HTERT RPE-1 (cell line): ENCODE results near the gene FRMD6.
"Not testable (repeated sequence)": the region's sequence is repeated elsewhere in the genome, so short reads cannot be mapped to it uniquely, and the experiment has no call there.

ENCODE experiments used
- in situ Hi-C: fragments of 300-500 bp; cut with MboI; formaldehyde crosslinking; loops from 4 replicates; pipeline ENCODE4 v1.14.3; 2020; ENCODE audit warnings: low sequenced_read_pairs

FRMD6 gene

DNA sequence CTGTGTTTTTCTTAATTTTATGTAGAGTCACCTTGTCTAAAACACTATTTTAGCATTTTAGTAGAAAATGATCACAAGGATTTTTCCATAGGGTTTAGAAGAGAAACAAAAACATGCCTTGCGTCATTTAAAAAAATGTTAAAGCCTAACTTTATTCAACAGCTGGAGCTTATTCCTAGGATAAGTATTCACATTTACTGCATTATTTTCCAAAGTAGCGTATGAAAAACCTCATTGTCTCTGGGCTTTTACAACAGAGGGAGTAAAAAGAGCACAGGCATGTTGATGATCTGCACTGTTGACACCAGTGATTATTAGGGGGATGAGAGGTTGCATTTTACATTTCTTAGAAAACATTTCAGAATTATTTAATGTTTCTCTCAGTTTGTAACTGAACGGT lies 66.1 kb downstream of the FRMD6 start:
- in situ Hi-C loops: no loop called here

DNA sequence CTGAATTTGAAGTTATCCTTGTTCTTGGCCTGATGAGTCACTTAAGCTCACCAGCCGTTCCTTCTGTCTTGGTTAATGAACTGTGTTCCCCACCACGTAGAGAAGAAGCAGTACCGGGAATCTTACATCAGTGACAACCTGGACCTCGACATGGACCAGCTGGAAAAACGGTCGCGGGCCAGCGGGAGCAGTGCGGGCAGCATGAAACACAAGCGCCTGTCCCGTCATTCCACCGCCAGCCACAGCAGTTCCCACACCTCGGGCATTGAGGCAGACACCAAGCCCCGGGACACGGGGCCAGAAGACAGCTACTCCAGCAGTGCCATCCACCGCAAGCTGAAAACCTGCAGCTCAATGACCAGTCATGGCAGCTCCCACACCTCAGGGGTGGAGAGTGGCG lies 68.2 kb downstream of the FRMD6 start:
- in situ Hi-C loops: no loop called here

DNA sequence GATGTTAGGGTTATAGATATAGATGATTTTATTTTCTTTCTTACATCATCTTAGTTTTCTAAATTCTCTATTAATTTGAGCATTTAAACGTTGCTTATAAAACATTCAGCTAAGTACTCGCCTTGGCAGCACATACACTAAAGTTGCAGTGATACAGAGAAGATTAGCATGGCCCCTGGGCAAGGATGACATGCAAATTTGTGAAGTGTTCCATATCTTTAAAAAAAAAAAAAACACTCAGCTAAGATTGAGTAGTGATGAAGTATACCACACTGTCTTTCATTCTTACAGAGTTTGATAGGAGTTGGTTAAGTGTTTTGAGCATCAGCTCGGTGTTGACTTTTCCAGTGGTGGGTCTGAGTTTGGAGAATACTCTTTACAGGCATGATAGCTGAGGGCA lies 72.3 kb downstream of the FRMD6 start:
- in situ Hi-C loops: no loop called here

DNA sequence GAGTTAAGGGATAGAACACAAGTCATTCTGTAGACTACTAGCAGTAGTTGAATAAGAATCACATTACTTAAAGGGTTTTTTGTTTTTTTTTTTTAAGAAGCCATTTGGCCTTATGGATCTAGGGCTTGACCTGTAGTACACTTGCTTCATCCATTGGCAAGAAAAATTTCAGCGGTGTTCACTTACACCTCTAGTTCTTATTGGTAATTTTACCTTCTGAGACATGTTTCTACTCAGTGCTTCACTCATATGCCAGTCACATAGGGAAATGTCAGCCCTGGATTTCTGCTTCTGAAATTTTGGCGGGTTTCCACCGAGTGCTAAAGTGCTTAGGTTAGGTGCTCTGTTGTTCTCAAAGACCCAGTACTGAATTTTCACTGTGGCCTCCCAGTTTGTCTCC lies 72.9 kb downstream of the FRMD6 start:
- in situ Hi-C loops: no loop called here

DNA sequence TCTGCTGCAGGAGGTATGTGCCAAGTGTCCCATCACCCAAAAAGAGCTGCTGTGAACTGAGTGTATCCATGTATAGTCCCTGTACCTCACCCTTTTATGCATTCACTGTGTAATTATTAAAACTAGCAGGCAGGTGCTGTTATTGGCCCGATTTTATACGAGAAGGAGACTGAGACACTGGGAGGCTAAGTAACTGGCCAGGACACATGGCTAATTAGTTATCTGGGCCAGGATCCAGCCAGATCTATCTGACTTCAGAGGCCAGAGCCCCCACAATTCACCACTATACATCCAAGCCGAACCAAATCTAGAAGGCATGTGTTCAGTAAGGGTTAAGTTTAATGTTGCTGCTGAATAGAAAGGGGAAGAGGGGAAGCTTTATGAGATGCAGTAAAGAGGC lies 73.4 kb downstream of the FRMD6 start:
- in situ Hi-C loops: no loop called here

DNA sequence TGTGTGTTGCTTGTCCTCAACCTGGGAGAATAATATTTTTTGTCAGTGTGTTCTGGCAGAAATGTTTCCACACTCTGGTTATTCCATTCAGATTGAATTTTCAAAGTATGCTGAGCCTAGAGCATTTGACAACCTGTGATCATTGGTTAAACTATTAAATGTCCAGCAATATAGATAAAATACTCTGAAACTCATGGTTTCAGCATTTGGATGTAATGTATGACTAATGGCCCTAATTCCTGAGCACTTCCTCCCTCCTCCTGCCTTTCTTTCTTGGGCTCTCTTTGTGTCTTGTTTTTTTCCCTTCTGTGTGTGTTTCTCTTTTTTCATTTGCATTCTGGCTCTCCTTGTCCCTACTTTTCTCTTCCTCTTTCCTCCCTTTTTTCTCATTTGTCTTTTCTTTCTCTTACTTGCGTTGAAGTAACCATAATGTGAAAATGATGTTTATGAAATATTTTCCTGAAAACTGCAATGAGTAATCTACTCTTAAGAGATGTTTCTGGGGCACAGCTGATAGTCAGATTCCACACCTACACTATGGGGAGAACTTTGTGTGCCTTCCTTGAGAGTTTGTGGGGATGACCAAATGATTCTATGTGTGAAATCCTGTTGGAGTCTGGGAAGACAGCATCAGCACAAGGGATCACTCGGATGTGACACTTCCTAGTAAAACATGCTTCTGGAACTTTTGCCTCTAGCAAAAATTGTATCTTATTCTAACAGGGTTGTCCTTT lies 74.6 kb downstream of the FRMD6 start:
- in situ Hi-C loops: no loop called here

DNA sequence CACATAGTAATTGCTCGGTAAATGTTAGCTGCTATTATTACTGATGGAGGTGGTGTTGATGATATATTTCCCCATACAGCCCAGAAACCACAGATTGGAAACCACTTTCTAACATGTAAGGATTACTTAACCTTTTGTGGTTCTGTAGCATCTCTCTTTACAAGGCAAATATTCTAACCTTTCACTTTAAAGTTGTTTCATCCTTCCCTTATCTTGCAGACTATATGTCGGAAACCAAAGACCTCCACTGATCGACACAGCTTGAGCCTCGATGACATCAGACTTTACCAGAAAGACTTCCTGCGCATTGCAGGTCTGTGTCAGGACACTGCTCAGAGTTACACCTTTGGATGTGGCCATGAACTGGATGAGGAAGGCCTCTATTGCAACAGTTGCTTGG lies 75.8 kb downstream of the FRMD6 start:
- in situ Hi-C loops: no loop called here

DNA sequence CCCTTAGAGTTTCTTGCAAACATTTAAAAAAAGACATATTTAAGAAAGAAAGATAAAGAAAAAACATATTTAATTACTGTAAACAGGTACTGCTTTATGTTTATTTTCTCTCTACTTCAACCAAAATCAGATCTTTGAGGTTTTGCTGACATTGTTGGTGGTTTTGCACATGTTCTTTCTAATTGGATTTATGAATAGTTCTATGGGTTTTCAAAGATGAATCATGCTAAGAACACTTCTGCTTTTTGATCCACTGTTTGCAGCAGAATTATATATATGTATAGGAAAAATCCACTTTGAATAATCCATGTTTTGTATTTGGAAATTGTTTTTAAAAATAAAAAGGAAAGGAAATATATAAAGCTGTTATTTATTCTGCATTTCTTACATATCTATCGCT lies 78.4 kb downstream of the FRMD6 start:
- in situ Hi-C loops: no loop called here

DNA sequence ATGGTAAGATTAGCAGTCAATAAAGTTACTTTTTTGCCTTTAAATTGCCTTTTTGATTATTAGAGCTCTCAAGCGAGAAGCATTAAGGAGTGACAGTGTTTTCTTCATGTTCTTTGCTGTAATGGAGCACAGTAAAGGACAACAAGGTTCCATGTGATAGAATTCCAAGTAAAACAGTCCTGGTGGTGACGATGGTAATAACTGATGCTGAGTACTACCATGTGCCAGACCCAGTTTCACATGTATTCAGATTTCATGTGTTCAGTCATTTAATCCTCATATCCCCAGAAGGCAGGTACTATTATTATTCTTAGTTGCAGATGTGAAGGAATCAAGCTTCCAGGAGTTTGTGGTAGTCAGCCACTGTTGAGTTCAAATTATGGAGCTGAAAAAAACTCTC lies 79.0 kb downstream of the FRMD6 start:
- in situ Hi-C loops: no loop called here

DNA sequence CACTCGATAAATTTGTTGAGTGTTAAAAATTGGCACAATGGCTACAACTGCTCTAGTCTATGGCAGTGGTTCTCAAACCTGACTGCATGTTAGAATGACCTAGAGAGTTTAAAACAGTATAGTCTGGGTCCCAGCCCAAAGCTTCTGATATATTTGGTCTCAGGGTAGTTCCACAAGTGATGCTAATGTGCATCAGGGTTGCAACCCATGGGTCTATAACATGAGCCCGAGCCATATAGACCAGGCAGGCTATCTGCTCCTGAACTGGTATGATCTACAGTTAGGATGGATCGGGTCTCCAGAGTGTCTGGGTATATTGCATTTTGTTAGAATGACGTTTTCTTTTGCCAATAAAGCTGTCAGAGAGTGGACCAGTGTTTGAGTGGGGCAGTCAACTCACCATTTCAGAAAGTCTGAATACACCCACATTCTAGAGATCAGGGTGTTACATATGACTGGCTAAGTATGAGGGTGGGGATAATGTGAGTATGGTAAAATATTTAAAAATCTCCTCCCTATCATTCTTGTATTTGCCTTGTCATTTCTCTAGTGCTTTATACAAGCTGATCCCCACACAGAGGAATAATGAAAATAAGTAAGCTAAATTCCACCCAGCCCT lies 80.9 kb downstream of the FRMD6 start:
- in situ Hi-C loops: no loop called here

DNA sequence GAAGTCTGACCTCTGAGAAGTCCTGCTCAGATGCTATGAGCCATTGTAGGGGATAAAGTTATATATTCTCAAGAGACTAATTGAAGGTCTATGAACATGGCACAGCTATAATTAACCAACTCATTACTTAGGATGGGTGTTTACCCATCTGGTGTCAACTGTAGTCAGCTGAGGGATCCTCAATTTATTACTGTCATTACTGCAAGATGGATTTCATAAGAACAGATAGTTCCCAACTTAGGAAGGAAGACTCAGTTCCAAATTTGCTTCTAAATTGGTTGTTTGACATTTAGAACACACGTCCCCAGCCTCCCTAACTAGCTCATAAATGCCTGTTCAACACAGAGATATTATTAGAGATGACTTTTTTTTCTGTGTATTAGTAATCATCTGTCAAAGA lies 81.4 kb downstream of the FRMD6 start:
- in situ Hi-C loops: no loop called here

DNA sequence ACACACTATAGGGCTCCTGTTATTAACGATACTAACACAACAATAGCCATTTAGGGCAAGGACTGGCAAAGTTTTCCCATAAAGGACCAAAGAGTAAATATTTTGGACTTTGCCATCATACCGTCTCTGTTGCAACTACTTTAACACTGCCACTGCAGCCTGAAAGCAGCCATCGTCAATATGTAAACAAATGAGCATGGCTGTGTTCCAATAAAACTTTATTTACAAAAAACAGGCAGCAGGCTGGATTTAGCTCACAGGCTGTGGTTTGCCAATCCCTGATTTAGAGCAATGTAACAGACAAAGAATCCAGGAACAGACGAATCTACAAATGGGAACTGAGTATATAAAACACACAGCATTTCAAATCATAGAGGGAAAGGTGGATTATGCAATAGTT lies 84.1 kb downstream of the FRMD6 start:
- in situ Hi-C loops: no loop called here

DNA sequence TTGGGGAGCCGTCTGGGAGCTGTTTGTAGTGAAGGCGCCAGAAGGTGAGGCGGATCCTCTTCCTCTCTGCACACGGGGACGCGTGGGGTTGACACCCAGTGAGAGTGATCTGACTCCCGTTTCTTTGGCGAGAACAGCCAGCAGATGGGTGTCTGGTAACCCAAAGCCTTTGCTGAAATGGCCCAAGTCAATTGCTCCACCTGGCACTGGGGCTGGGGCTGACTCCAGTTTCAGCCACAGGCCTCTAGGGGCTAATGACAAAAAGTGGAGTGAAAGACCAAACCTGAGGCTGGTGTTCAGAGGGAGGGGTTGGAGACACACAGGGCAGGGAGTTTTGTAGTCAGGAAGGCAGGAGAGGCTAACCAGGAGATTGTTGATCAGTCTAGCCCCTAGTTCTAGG lies 87.0 kb downstream of the FRMD6 start:
- in situ Hi-C loops: no loop called here

DNA sequence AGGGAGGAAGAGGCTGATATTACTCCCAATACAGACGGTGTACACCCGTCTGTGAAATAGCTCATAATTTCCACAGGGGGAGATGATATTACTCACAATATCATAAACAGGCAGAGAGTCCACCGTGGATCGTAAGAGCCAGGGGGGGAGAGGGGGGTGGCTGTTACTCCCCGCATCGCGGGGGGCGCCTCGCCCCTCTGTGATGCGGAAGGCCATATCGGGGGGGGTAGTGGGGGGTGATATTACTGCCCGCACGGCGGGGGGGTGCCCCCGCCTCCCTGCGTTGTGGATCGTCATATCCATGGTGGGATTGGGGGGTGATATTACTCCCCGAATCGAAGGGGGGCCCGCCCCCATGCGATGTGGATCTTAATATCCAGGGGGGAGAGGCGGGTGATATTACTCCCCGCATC lies 91.9 kb downstream of the FRMD6 start:
- in situ Hi-C loops: no loop called here

DNA sequence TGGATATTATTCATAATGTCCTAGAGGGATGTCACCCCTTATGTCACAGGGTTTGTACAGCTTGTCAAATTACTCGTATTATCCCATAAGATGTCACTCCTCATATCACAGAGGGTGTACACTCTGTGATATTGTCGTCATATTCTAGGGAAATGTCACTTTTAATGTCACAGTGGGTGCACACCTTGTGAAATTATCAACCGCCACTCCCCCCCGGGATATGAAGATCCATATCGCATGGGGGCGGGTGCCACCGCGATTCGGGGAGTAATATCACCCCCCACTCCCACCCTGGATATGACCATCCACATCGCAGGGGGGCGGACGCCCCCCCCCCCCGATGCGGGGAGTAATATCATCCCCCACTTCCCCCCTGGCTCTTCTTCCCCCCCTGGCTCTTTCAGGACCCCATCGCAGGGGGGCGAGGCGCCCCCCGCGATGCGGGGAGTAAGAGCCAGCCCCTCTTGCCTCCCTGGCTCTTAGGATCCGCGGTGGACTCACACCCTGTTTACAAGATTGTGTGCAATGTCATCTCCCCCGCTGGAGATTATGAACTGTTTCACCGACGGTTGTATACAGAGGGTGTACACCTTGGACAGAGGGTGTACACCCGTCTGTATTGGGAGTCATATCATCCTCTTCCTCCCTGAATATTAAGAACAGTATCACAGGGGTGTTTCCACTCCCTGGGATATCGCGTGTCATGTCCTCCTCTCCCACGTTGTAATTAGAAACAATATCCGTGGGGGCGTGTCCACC lies 92.8 kb downstream of the FRMD6 start:
- in situ Hi-C loops: no loop called here

DNA sequence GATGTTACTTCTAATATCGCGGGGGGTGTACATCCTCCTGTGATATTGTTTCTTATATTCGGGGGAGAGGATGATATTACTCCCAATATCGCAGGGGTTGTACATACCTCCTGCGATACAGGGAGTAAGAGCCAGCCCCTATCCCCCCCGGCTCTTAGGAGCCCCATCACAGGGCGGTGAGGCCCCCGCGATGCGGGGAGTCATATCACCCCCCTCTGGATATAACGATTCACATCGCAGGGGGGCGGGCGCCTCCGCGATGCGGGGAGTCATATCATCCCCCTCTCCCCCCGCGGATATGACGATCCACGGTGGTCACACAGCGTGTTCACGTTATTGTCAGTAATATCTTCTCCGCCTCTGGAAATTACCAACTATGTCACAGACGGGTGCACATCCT lies 95.1 kb downstream of the FRMD6 start:
- in situ Hi-C loops: not testable (repeated sequence)

DNA sequence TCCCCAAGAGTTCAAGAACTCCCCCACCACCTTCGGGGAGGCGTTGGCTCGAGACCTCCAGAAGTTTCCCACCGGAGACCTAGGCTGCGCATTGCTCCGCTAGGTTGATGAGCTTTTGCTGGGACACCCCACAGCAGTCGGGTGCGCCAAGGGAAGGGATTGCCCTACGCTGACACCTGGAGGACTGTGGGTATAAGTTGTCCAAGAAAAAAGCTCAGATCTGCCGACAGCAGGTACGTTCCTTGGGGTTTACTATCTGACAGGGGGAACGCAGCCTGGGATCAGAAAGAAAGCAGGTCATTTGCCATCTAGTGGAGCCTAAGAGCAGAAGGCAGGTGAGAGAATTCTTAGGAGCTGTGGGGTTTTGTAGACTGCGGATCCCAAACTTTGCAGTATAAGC lies 98.8 kb downstream of the FRMD6 start:
- in situ Hi-C loops: no loop called here

DNA sequence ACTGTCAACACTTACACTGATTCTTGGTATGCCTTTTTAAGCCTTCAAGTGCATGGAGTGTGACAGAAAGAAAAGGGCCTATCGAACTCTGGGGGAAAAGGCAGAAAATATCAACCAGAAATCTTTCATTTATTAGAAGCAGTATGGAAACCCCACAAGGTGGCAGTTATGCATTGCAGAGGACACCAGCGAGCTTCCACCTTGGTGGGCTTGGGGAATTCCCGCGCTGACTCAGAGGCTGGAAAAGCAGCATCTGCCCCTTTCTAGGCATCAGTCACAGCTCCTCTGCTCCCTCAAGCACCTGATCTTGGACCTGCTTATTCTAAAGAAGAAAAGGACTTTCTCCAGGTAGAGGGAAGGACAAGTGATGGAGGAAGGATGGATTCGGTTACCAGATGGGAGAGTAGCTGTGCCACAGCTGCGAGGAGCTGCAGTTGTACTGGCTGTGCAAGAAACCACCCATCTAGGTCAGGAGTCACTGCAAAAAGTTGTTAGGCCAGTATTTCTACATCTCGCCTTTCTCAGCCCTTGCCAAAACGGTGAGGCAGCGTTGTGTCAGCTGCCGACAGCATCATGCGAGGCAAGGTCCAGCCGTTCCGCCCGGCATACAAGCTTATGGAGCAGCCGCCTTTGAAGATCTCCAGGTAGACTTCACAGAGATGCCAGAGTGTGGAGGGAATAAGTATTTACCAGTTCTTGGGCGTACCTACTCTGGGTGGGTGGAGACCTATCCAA lies 100.1 kb downstream of the FRMD6 start:
- in situ Hi-C loops: not testable (repeated sequence)

DNA sequence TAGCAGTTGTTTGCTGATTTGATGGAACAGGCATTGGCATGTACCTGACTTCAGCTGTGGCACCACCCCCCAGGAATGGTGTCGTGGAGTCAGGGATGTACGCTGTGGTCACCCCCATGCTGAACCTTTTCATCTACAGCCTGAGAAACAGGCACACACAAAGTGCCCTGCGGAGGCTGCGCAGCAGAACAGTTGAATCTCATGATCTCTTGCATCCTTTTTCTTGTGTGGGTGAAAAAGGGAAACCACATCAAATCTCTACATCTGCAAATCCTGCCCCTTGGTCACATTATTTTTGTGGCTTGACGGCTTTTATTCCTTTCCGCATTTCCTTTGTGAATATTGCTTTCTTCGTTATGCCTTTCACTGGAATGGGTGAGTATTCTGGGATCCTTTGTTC lies 106.0 kb downstream of the FRMD6 start:
- in situ Hi-C loops: not testable (repeated sequence)

DNA sequence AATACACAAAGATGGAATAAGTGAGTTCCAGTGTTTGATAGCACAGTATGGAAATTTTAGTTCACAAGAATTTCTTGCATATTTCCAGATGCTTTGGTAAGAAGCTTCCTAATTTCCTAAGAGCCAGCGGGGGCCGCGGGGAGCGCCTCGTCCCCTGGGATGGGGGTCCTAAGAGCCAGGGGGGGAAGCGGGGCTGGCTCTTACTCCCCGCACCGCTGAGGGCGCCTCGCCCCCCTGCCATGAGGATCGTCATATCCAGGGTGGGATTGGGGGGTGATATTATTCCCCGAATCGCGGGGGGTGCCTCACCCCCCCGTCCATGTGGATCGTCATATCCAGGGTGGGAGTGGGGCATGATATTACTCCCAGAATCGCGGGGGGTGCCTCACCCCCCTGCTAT lies 108.2 kb downstream of the FRMD6 start:
- in situ Hi-C loops: no loop called here

DNA sequence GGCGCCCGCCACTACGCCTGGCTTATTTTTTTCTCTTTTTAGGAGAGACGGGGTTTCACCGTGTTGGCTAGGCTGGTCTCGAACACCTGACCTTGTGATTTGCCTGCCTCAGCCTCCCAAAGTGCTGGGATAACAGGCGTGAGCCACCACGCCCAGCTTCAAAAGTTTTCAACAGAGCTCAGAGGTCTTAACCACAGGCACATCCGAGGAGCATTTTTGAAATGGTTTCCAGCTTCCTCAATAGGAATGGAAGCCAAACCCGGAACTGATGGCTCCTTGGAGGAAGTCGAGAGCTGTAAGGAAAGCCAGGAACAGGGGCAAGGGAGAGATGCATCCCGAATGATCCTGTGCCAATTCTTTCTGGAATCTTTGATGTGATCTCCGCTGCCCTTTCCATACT lies 114.0 kb downstream of the FRMD6 start:
- in situ Hi-C loops: not testable (repeated sequence)

DNA sequence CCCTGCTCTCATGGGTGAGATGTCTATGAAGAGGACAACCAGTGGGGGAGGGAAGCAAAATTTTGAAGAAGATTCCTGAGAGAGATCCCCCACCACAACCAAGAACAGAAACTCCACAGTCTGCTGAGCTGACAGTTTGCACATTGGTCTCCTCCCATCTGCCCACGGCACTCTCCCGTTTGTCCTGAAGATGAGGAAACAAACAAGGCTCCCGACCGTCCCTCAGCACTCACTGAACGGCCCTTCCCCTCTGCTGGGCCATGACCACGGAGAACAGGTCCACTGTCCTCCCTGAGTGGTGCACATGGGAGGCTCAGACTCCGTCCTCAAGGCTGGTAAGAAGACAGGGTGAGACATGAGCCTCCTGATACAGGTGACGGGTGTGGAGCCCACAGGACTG lies 114.9 kb downstream of the FRMD6 start:
- in situ Hi-C loops: not testable (repeated sequence)
